ENCODE measurements around the gene CTNND2. TPM values are rescaled to one million over a fixed set of nuclear protein-coding genes. Genes with fewer than 3 reads are reported as not detected.

The CTNND2 gene
- total RNA-seq, 2 experiments from 2014 or later: not detected

GRCh38 chr5:11897781-11898180 is 6.5 kb downstream of the CTNND2 start:
- ChIA-PET CTCF (no interaction called here), POLR2A (no interaction called here)
- H3K27ac Mint-ChIP-seq: no peak overlapping the region
- H3K4me1 Mint-ChIP-seq (ENCODE audit: low read depth): no peaks in the 10 kb centered on the region
- no peak for ATAC-seq
- H3K4me3 Mint-ChIP-seq: no peak overlapping the region
- H3K36me3 Mint-ChIP-seq (ENCODE audit: low read depth): no peaks in the 10 kb centered on the region
- H3K27me3 Mint-ChIP-seq: peaks cover 14% of the 10 kb centered on the region
- DNase-seq: no peak
- no peak for TF ChIP-seq CTCF (IDR thresholded peaks at IDR 0.05)
- intact Hi-C loops (cut with micrococcal nuclease): no loop called here
- H3K9me3 Mint-ChIP-seq: no peaks in the 10 kb centered on the region

- Mint-ChIP-seq H3K4me1 (ENCODE audit: low read depth) (no peaks in the 10 kb centered on the region), H3K9me3 (no peaks in the 10 kb centered on the region), H3K27me3 (no peaks in the 10 kb centered on the region), H3K36me3 (ENCODE audit: low read depth) (no peaks in the 10 kb centered on the region), H3K4me3 (no peak overlapping the region), H3K27ac (no peak overlapping the region)
- intact Hi-C loops (cut with micrococcal nuclease): no loop called here
- no peak for TF ChIP-seq CTCF (IDR thresholded peaks at IDR 0.05)
- no peak for ATAC-seq
- ChIA-PET POLR2A (no interaction called here), CTCF (no interaction called here)
- DNase-seq: no peak
These were observed 9.3 kb downstream of the CTNND2 start for GRCh38 chr5:11894992-11895391.

GRCh38 chr5:11892832-11893231 is 11.4 kb downstream of the CTNND2 start:
- no peak overlapping the region for H3K27ac Mint-ChIP-seq
- intact Hi-C loops (cut with micrococcal nuclease): no loop called here
- ATAC-seq: no peak
- DNase-seq: no peak
- no peak overlapping the region for H3K4me3 Mint-ChIP-seq
- TF ChIP-seq CTCF (IDR thresholded peaks at IDR 0.05): no peak
- H3K27me3 Mint-ChIP-seq: no peaks in the 10 kb centered on the region
- ChIA-PET CTCF (no interaction called here), POLR2A (no interaction called here)
- H3K4me1 Mint-ChIP-seq (ENCODE audit: low read depth): no peaks in the 10 kb centered on the region
- H3K36me3 Mint-ChIP-seq (ENCODE audit: low read depth): no peaks in the 10 kb centered on the region
- no peaks in the 10 kb centered on the region for H3K9me3 Mint-ChIP-seq

DNA sequence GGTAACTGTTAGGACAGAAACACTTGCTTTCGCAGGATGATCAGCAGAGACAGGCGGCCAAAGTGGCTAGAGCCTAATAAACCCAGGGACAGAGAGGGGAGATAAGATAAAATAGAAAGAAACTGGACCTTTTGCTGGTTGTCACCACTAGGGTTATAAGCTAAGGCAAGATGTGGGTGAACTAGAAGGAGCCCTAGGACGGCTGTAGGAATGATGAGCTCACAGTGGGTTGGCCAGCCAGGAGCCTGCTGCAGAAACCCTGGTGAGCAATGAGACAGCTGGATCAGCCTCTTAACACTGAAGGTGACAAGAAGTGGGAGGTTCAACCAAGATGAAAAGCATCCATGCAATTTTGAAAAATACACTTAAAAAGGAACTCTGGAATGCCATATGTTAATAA is 13.5 kb downstream of the CTNND2 start:
- CTCF ChIA-PET: no interaction called here
- no peak for ATAC-seq

DNA sequence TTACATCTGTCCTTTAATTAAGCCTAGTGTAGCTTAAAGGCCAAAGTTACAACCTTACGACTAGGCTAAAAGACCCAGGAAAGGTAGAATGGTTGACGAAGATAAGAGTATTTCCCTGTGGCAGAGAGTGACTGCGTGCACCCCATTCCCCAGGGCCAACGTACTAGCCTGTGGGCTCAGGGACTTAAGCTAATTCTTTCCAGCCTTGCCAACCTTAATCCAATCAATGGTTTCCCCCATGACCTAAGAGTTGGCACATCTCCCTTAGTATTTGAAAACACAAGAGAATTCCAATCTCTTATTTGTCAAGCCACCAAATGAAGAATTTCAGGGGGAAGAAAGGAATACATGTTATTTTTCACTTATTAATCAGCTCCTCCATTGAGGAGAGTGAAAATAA is 16.0 kb downstream of the CTNND2 start:
- Mint-ChIP-seq H3K4me1 (ENCODE audit: low read depth) (no peaks in the 10 kb centered on the region), H3K9me3 (peaks cover 7% of the 10 kb centered on the region), H3K4me3 (no peak overlapping the region), H3K27me3 (no peaks in the 10 kb centered on the region), H3K36me3 (ENCODE audit: low read depth) (no peaks in the 10 kb centered on the region), H3K27ac (no peak overlapping the region)
- no peak for DNase-seq
- TF ChIP-seq CTCF (IDR thresholded peaks at IDR 0.05): no peak
- POLR2A ChIA-PET: no interaction called here
- intact Hi-C loops (cut with micrococcal nuclease): no loop called here
- CTCF ChIA-PET: no interaction called here
- no peak for ATAC-seq

More for the DNA sequence above, 13.5 kb downstream of the CTNND2 start:
- Mint-ChIP-seq H3K4me3 (no peak overlapping the region), H3K9me3 (peaks cover 1% of the 10 kb centered on the region), H3K36me3 (ENCODE audit: low read depth) (no peaks in the 10 kb centered on the region), H3K4me1 (ENCODE audit: low read depth) (no peaks in the 10 kb centered on the region), H3K27me3 (no peaks in the 10 kb centered on the region), H3K27ac (no peak overlapping the region)
- TF ChIP-seq CTCF (IDR thresholded peaks at IDR 0.05): no peak
- no peak for DNase-seq
- POLR2A ChIA-PET: no interaction called here
- intact Hi-C loops (cut with micrococcal nuclease): no loop called here

Measured in activated CD8-positive, alpha-beta T cell treated with anti-CD3 and anti-CD28 coated beads for 36 hours (primary cell).